A673 (cell line): ENCODE results near the gene CST9. TPM values are rescaled to one million over a fixed set of nuclear protein-coding genes. Genes with fewer than 3 reads are reported as not detected.

ENCODE experiments used
- BruUV-seq: library from RNA; stranded (reverse); fragments of 400-500 nt; replicated peaks from 2 replicates; lab custom pipeline; 2021; lab: Mats Ljungman, UMichigan
- CTCF ChIA-PET: fragments of 300-600 bp; sonication (Branson Sonifier 250); formaldehyde crosslinking; loops from one replicate; lab custom pipeline; 2022; ENCODE audit warnings: antibody characterized with exemption; lab: Charles Lee
- POLR2A ChIA-PET: fragments of 300-600 bp; sonication (Branson Sonifier 250); formaldehyde crosslinking; loops from one replicate; lab custom pipeline; 2022; ENCODE audit warnings: antibody characterized with exemption; ENCODE audit not compliant: low non-redundant PET; lab: Charles Lee
- DNase-seq: peaks from one replicate; pipeline ENCODE4 v3.0.0-alpha.2; 2015; ENCODE audit warnings: low spot score
- H3K27ac ChIP-seq: fragments of 200-600 bp; sonication (generic); 2 replicates; pipeline ENCODE4 v1.5.1; 2016; ENCODE audit warnings: mixed run types, low read depth, mild to moderate bottlenecking, mixed read lengths, antibody characterized with exemption, low read length; ENCODE audit not compliant: poor library complexity, severe bottlenecking
- H3K27me3 ChIP-seq: fragments of 200-600 bp; sonication (generic); replicated peaks from 2 replicates; pipeline ENCODE4 v1.6.1; 2017; ENCODE audit warnings: mixed run types, low read depth, mild to moderate bottlenecking, mixed read lengths, antibody characterized with exemption, low read length; ENCODE audit not compliant: insufficient read depth, poor library complexity
- H3K36me3 ChIP-seq: fragments of 200-600 bp; sonication (generic); 2 replicates; pipeline ENCODE4 v1.6.1; 2016; ENCODE audit warnings: mixed run types, mild to moderate bottlenecking, mixed read lengths, antibody characterized with exemption, low read length; ENCODE audit not compliant: insufficient read depth, poor library complexity, severe bottlenecking
- H3K4me1 ChIP-seq: fragments of 200-600 bp; sonication (generic); 2 replicates; pipeline ENCODE4 v1.6.1; 2017; ENCODE audit warnings: mixed run types, mild to moderate bottlenecking, mixed read lengths, antibody characterized with exemption, low read length; ENCODE audit not compliant: insufficient read depth, poor library complexity, severe bottlenecking
- H3K4me3 ChIP-seq: fragments of 200-600 bp; sonication (generic); 2 replicates; pipeline ENCODE4 v1.5.1; 2016; ENCODE audit warnings: low read depth, mixed run types, mild to moderate bottlenecking, mixed read lengths, low read length; ENCODE audit not compliant: poor library complexity, severe bottlenecking
- H3K9me3 ChIP-seq: fragments of 200-600 bp; sonication (generic); 2 replicates; pipeline ENCODE4 v1.6.1; 2016; ENCODE audit warnings: mixed run types, low read depth, mild to moderate bottlenecking, mixed read lengths, antibody characterized with exemption, low read length; ENCODE audit not compliant: poor library complexity, severe bottlenecking
- EZH2 ChIP-seq: fragments of 200-600 bp; sonication (generic); IDR thresholded peaks from 2 replicates; pipeline ENCODE4 v1.6.1; 2017; ENCODE audit warnings: borderline replicate concordance, low read depth, mild to moderate bottlenecking, mixed read lengths, antibody characterized with exemption, low read length; ENCODE audit not compliant: poor library complexity, severe bottlenecking
- intact Hi-C: fragments of 100-400 bp; cut with micrococcal nuclease; formaldehyde crosslinking; loops from one replicate; pipeline ENCODE4 v1.10.0; 2022; ENCODE audit not compliant: unreplicated experiment
- total RNA-seq: library from RNA; stranded (reverse); gene quantifications from 2 replicates; pipeline ENCODE4 v1.2.3, GENCODE V29; 2021
- TF ChIP-seq, protein P1 (sequence below): fragments of 300-800, 200-600 bp; sonication (generic); conservative IDR thresholded peaks from 2 replicates; pipeline ENCODE4 v1.5.1; 2017; ENCODE audit warnings: low read depth, mild to moderate bottlenecking, antibody characterized with exemption, low read length, moderate library complexity, mixed read lengths

Gene CST9
- total RNA-seq, 1 experiment from 2014 or later = not detected

GRCh38 chr20:23653400-23653938, 47.8 kb upstream of the CST9 start:
- no TSS peak for BruUV-seq
- Histone ChIP-seq H3K4me1 (no peaks in the 10 kb centered on the region), H3K4me3 (no peak overlapping the region), H3K9me3 (no peaks in the 10 kb centered on the region), H3K27ac (no peak overlapping the region), H3K27me3 (peaks cover 3% of the 10 kb centered on the region), H3K36me3 (no peaks in the 10 kb centered on the region)
- POLR2A ChIA-PET = no interaction called here
- CTCF ChIA-PET = no interaction called here
- no peak for DNase-seq
- intact Hi-C loops = no loop called here
- TF ChIP-seq, protein P1, sequence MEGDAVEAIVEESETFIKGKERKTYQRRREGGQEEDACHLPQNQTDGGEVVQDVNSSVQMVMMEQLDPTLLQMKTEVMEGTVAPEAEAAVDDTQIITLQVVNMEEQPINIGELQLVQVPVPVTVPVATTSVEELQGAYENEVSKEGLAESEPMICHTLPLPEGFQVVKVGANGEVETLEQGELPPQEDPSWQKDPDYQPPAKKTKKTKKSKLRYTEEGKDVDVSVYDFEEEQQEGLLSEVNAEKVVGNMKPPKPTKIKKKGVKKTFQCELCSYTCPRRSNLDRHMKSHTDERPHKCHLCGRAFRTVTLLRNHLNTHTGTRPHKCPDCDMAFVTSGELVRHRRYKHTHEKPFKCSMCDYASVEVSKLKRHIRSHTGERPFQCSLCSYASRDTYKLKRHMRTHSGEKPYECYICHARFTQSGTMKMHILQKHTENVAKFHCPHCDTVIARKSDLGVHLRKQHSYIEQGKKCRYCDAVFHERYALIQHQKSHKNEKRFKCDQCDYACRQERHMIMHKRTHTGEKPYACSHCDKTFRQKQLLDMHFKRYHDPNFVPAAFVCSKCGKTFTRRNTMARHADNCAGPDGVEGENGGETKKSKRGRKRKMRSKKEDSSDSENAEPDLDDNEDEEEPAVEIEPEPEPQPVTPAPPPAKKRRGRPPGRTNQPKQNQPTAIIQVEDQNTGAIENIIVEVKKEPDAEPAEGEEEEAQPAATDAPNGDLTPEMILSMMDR = no peak
- no peak for TF ChIP-seq EZH2

DNA sequence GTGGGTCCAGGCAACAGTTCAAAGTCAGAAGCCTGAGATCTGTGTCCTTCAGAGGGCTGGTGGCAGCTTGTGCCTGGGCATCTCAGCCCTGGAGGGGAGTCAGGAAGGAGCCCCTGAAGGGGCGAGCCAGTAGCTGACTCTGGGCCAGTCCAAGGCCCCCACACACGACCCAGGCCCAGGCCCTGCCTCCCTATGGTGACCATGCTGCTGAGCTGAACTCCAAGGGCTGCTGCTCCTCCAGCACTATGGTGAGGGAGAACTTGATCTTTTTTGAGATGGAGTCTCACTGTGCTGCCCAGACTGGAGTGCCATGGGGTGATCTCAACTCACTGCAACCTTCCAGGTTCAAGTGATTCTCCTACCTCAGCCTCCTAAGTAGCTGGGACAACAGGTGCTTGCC, 47.2 kb upstream of the CST9 start:
- TF ChIP-seq, protein P1 = no peak
- TF ChIP-seq EZH2 = no peak
- no peak overlapping the region for H3K27ac ChIP-seq
- DNase-seq = no peak
- H3K9me3 ChIP-seq = no peaks in the 10 kb centered on the region
- ChIA-PET POLR2A (no interaction called here), CTCF (no interaction called here)
- BruUV-seq = no TSS peak
- intact Hi-C loops = no loop called here
- peaks cover 3% of the 10 kb centered on the region for H3K27me3 ChIP-seq
- no peaks in the 10 kb centered on the region for H3K36me3 ChIP-seq
- no peak overlapping the region for H3K4me3 ChIP-seq
- H3K4me1 ChIP-seq = no peaks in the 10 kb centered on the region

- CTCF ChIA-PET = no interaction called here
- TF ChIP-seq, protein P1 = no peak
- no peaks in the 10 kb centered on the region for H3K9me3 ChIP-seq
- intact Hi-C loops = no loop called here
- no peaks in the 10 kb centered on the region for H3K4me1 ChIP-seq
- DNase-seq = no peak
- no TSS peak for BruUV-seq
- no peaks in the 10 kb centered on the region for H3K36me3 ChIP-seq
- POLR2A ChIA-PET = no interaction called here
- peaks cover 3% of the 10 kb centered on the region for H3K27me3 ChIP-seq
- H3K4me3 ChIP-seq = no peak overlapping the region
- H3K27ac ChIP-seq = no peak overlapping the region
Observed at GRCh38 chr20:23652371-23652770, 46.7 kb upstream of the CST9 start.
